Measurements from ENCODE around the gene PREX1.
"Not testable (repeated sequence)": the region's sequence is repeated elsewhere in the genome, so short reads cannot be mapped to it uniquely, and the experiment has no call there.

PREX1 gene

GRCh38 chr20:48761023-48761785, 66.6 kb downstream of the PREX1 start:
- H3K4me3 ChIP-seq (ENCODE audit: low read depth, low read length), result no peak overlapping the region
- TF ChIP-seq CTCF (IDR thresholded peaks at IDR 0.05; ENCODE audit: borderline replicate concordance, insufficient read depth, low read depth, low read length), result no peak

GRCh38 chr20:48760403-48760983, 67.3 kb downstream of the PREX1 start:
- H3K4me3 ChIP-seq (ENCODE audit: low read depth, low read length), result no peak overlapping the region
- no peak for TF ChIP-seq CTCF (IDR thresholded peaks at IDR 0.05; ENCODE audit: borderline replicate concordance, insufficient read depth, low read depth, low read length)

- no peak for TF ChIP-seq CTCF (IDR thresholded peaks at IDR 0.05; ENCODE audit: borderline replicate concordance, insufficient read depth, low read depth, low read length)
- H3K4me3 ChIP-seq (ENCODE audit: low read depth, low read length), result no peak overlapping the region
Observed at GRCh38 chr20:48759631-48760245, 68.1 kb downstream of the PREX1 start.

- H3K4me3 ChIP-seq (ENCODE audit: low read depth, low read length), result no peak overlapping the region
- no peak for TF ChIP-seq CTCF (IDR thresholded peaks at IDR 0.05; ENCODE audit: borderline replicate concordance, insufficient read depth, low read depth, low read length)
Observed at GRCh38 chr20:48758206-48758820, 69.5 kb downstream of the PREX1 start.

- not testable (repeated sequence) for H3K4me3 ChIP-seq (ENCODE audit: low read depth, low read length)
Observed at GRCh38 chr20:48756774-48757173, 71.0 kb downstream of the PREX1 start.

GRCh38 chr20:48754292-48754691, 73.5 kb downstream of the PREX1 start:
- TF ChIP-seq CTCF (IDR thresholded peaks at IDR 0.05; ENCODE audit: borderline replicate concordance, insufficient read depth, low read depth, low read length), result no peak
- no peak overlapping the region for H3K4me3 ChIP-seq (ENCODE audit: low read depth, low read length)

GRCh38 chr20:48752963-48753362, 74.8 kb downstream of the PREX1 start:
- H3K4me3 ChIP-seq (ENCODE audit: low read depth, low read length), result no peak overlapping the region
- TF ChIP-seq CTCF (IDR thresholded peaks at IDR 0.05; ENCODE audit: borderline replicate concordance, insufficient read depth, low read depth, low read length), result no peak
